ENCODE results near the gene TBC1D22A.

DNA sequence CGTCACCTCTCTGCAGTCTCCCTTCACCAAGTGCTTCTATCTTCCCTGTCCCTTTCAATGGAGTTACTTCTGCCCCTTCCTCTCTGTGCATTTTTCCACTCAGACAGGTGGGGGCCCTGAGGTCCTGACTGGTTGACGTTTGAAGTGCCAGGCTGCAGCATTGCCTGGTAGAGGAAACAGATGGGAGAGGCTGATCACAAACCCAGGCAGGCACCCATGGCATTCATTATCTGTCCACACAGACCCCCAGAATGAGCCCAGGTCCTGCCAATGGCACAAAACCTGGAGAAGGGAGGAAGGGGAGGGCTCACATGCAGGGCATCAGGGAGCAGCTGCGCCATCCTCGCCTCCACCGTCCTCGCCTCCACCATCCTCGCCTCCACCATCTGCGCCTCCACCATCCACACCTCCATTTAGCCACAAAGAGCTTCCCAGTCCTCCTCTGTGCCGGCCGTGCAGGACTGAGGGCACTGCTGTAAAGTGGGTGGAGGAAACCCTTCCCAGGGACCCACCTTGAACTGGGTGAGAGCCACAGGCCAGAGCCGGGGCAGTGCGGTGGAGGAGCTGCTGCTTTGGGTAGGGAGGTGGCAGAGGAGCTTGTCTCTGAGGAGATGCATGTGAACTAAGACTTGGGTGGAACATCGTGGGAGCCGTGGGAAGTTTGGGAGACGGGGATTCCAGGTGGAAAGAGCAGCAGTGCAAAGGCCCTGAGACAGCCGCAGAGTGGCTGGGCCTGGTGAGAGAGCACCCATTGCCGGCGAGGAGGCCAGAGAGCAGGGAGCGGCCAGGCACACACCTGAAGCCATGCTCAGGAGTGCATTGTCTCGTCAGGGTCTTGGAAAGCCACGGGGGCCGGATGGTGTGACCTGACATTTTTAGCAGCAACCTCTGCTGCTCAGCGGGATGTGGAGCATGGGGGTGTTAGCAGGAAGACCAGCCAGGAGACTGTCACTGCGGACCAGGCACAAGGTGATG, 145.1 kb downstream of the TBC1D22A start:
- TF ChIP-seq, protein P1, sequence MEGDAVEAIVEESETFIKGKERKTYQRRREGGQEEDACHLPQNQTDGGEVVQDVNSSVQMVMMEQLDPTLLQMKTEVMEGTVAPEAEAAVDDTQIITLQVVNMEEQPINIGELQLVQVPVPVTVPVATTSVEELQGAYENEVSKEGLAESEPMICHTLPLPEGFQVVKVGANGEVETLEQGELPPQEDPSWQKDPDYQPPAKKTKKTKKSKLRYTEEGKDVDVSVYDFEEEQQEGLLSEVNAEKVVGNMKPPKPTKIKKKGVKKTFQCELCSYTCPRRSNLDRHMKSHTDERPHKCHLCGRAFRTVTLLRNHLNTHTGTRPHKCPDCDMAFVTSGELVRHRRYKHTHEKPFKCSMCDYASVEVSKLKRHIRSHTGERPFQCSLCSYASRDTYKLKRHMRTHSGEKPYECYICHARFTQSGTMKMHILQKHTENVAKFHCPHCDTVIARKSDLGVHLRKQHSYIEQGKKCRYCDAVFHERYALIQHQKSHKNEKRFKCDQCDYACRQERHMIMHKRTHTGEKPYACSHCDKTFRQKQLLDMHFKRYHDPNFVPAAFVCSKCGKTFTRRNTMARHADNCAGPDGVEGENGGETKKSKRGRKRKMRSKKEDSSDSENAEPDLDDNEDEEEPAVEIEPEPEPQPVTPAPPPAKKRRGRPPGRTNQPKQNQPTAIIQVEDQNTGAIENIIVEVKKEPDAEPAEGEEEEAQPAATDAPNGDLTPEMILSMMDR (IDR thresholded peaks at IDR 0.05), result no peak
- TF ChIP-seq POLR2A (IDR thresholded peaks at IDR 0.05), result no peak
- no peak for TF ChIP-seq EP300 (IDR thresholded peaks at IDR 0.05)
- TF ChIP-seq POLR2AphosphoS5 (IDR thresholded peaks at IDR 0.05), result no peak

All from upper lobe of left lung (tissue), 4 donors.